HepG2 (cell line): ENCODE data around the gene KDM2B. TPM values are rescaled to one million over a fixed set of nuclear protein-coding genes. Genes with fewer than 3 reads are reported as not detected.
A peak's percentile ranks its signal among the peaks of the same experiment; 100 is the strongest.

Source experiments
- BRCA1 ChIP-seq: sonication (generic); formaldehyde crosslinking; IDR thresholded peaks from 2 replicates; pipeline ENCODE4 v1.4.0; 2020; ENCODE audit warnings: missing genetic modification reagents
- CHD4 ChIP-seq: fragments of 200-600 bp; sonication (generic); IDR thresholded peaks from 2 replicates; pipeline ENCODE4 v1.7.0; 2017; ENCODE audit warnings: mild to moderate bottlenecking, low read length, borderline replicate concordance
- CSRNP1 ChIP-seq: sonication (generic); formaldehyde crosslinking; IDR thresholded peaks from 2 replicates; pipeline ENCODE4 v1.8.1; 2023; ENCODE audit warnings: mild to moderate bottlenecking, missing genetic modification reagents
- GLI4 ChIP-seq: sonication (generic); formaldehyde crosslinking; IDR thresholded peaks from 2 replicates; pipeline ENCODE4 v1.5.1; 2020; ENCODE audit warnings: missing genetic modification reagents, mild to moderate bottlenecking, moderate library complexity, borderline replicate concordance
- HHEX ChIP-seq: IDR thresholded peaks from 2 replicates; pipeline ENCODE4 v1.6.1; 2016; ENCODE audit warnings: control low read depth
- HNF1A ChIP-seq, 2 experiments: sonication (generic) in 1 of 2; formaldehyde crosslinking in 1 of 2; IDR thresholded peaks; 2 replicates each; pipeline versions ENCODE4 v1.4.0 to v1.6.1; 2016 to 2020; ENCODE audit warnings: borderline replicate concordance in 1 of 2, low read depth in 1 of 2, mild to moderate bottlenecking in 1 of 2, missing genetic modification reagents in 1 of 2
- KLF12 ChIP-seq: sonication (generic); formaldehyde crosslinking; IDR thresholded peaks from 2 replicates; pipeline ENCODE4 v1.4.0; 2020; ENCODE audit warnings: missing genetic modification reagents, borderline replicate concordance
- MED13 ChIP-seq: sonication (generic); formaldehyde crosslinking; IDR thresholded peaks from 2 replicates; pipeline ENCODE4 v1.5.0; 2020; ENCODE audit warnings: missing genetic modification reagents
- MIXL1 ChIP-seq: IDR thresholded peaks from 2 replicates; pipeline ENCODE4 v1.6.1; 2016
- ONECUT2 ChIP-seq: sonication (generic); formaldehyde crosslinking; IDR thresholded peaks from 2 replicates; pipeline ENCODE4 v1.4.0; 2020; ENCODE audit warnings: missing genetic modification reagents
- RERE ChIP-seq: IDR thresholded peaks from 2 replicates; pipeline ENCODE4 v1.6.1; 2016; ENCODE audit warnings: low read depth, missing genetic modification reagents, missing compliant biosample characterization
- TRIM22 ChIP-seq: fragments of 450-650 bp; IDR thresholded peaks from 2 replicates; pipeline ENCODE4 v1.6.1; 2017
- TSC22D2 ChIP-seq: sonication (generic); formaldehyde crosslinking; IDR thresholded peaks from 2 replicates; pipeline ENCODE4 v1.5.1; 2020; ENCODE audit warnings: missing genetic modification reagents, mild to moderate bottlenecking, borderline replicate concordance
- ZBTB1 ChIP-seq: sonication (generic); formaldehyde crosslinking; IDR thresholded peaks from 2 replicates; pipeline ENCODE4 v1.4.0; 2020; ENCODE audit warnings: missing genetic modification reagents, borderline replicate concordance
- ZNF124 ChIP-seq: sonication (generic); formaldehyde crosslinking; IDR thresholded peaks from 2 replicates; pipeline ENCODE4 v1.4.0; 2020; ENCODE audit warnings: missing genetic modification reagents
- ZNF143 ChIP-seq: sonication (generic); formaldehyde crosslinking; IDR thresholded peaks from 2 replicates; pipeline ENCODE4 v1.4.0; 2020; ENCODE audit warnings: missing genetic modification reagents
- ZNF326 ChIP-seq: sonication (generic); formaldehyde crosslinking; IDR thresholded peaks from 2 replicates; pipeline ENCODE4 v1.4.0; 2020; ENCODE audit warnings: missing genetic modification reagents, borderline replicate concordance
- polyA plus RNA-seq, 8 experiments: library from polyadenylated mRNA; depleted of rRNA in 3 of 8; stranded (reverse) in 7 of 8; unstranded in 1 of 8; fragments of >200 nt; fragmentation: Illumina TruSeq in 4 of 8; extraction: Trizol in 4 of 8; gene quantifications; 2 replicates each; pipeline versions ENCODE4 v1.2.1 to v1.2.3, GENCODE V29; 2011 to 2016; ENCODE audit warnings: low read depth in 4 of 8, missing spikeins in 1 of 8, mixed read lengths in 1 of 8; ENCODE audit not compliant: insufficient read depth in 1 of 8
- total RNA-seq, 5 experiments: library from RNA; depleted of rRNA; stranded (reverse); fragments of >200 nt; fragmentation: Illumina TruSeq; extraction: Trizol; gene quantifications; 2 replicates each; pipeline ENCODE4 v1.2.3, GENCODE V29; 2016; ENCODE audit warnings: low read depth in 1 of 5

Gene KDM2B
- total and polyA plus RNA-seq, 2 of the 13 experiments (the other 11 are each of a cell fraction or from before 2014, with no cell fraction given): 17.5 to 26.1 TPM

- 0 out of 2 replicates have a peak, but pooled peaks have one; percentile 39 for TF ChIP-seq MED13
- TF ChIP-seq BRCA1 (CRISPR knock-in tag): peak; percentile 98
- TF ChIP-seq KLF12 (CRISPR knock-in tag): peak; percentile 94
- TF ChIP-seq HNF1A (IDR thresholded peaks at IDR 0.05; ENCODE audit: low read depth): no peak
- no peak for TF ChIP-seq HNF1A (CRISPR knock-in tag; IDR thresholded peaks at IDR 0.05; ENCODE audit: borderline replicate concordance)
- TF ChIP-seq TSC22D2 (CRISPR knock-in tag): peak; percentile 74; the same call in 1 of the 2 replicates
- no peak for TF ChIP-seq ZNF326 (CRISPR knock-in tag)
- no peak for TF ChIP-seq ZBTB1
- peak; percentile 39; the same call in 1 of the 2 replicates for TF ChIP-seq CSRNP1 (CRISPR knock-in tag)
- TF ChIP-seq CHD4: peak; percentile 64; the same call in 1 of the 2 replicates
- no peak for TF ChIP-seq HHEX (CRISPR knock-in tag)
- TF ChIP-seq ONECUT2 (CRISPR knock-in tag): peak; percentile 45; the same call in 1 of the 2 replicates
- TF ChIP-seq GLI4 (CRISPR knock-in tag): no peak; the same call in 1 of the 2 replicates
- TF ChIP-seq ZNF124 (CRISPR knock-in tag): peak; percentile 67; the same call in 1 of the 2 replicates
- peak; percentile 95 for TF ChIP-seq MIXL1 (CRISPR knock-in tag)
- TF ChIP-seq ZNF143 (CRISPR knock-in tag): 0 out of 2 replicates have a peak, but pooled peaks have one; percentile 28
- 0 out of 2 replicates have a peak, but pooled peaks have one; percentile 41 for TF ChIP-seq RERE (CRISPR knock-in tag)
- TF ChIP-seq TRIM22: no peak
These were observed 64.3 kb downstream of the KDM2B start (continued) for GRCh38 chr12:121516437-121517011.
